ENCODE results near the gene OR10H1.
"Not testable (repeated sequence)": the region's sequence is repeated elsewhere in the genome, so short reads cannot be mapped to it uniquely, and the experiment has no call there.

The OR10H1 gene

GRCh38 chr19:15829786-15830185, 14.3 kb upstream of the OR10H1 start:
- H3K27me3 ChIP-seq (replicated peaks; ENCODE audit: control insufficient read depth, insufficient read depth, low read length, poor library complexity, severe bottlenecking) = no peaks in the 10 kb centered on the region
- no peak for DNase-seq
- no peak overlapping the region for H3K27ac ChIP-seq (ENCODE audit: insufficient read depth, low read length, poor library complexity, severe bottlenecking)
- no peaks in the 10 kb centered on the region for H3K36me3 ChIP-seq (ENCODE audit: control insufficient read depth, insufficient read depth, low read length)
- no peak overlapping the region for H3K4me3 ChIP-seq (ENCODE audit: insufficient read depth, low read depth, low read length, poor library complexity, severe bottlenecking)
- no peaks in the 10 kb centered on the region for H3K4me1 ChIP-seq (ENCODE audit: control insufficient read depth, insufficient read depth, low read length, poor library complexity, severe bottlenecking)
- H3K9me3 ChIP-seq (ENCODE audit: control insufficient read depth, low read length) = no peaks in the 10 kb centered on the region

- H3K36me3 ChIP-seq (ENCODE audit: control insufficient read depth, insufficient read depth, low read length) = no peaks in the 10 kb centered on the region
- no peaks in the 10 kb centered on the region for H3K4me1 ChIP-seq (ENCODE audit: control insufficient read depth, insufficient read depth, low read length, poor library complexity, severe bottlenecking)
- no peaks in the 10 kb centered on the region for H3K9me3 ChIP-seq (ENCODE audit: control insufficient read depth, low read length)
- no peak overlapping the region for H3K27ac ChIP-seq (ENCODE audit: insufficient read depth, low read length, poor library complexity, severe bottlenecking)
- no peak for DNase-seq
- H3K4me3 ChIP-seq (ENCODE audit: insufficient read depth, low read depth, low read length, poor library complexity, severe bottlenecking) = no peak overlapping the region
- no peaks in the 10 kb centered on the region for H3K27me3 ChIP-seq (replicated peaks; ENCODE audit: control insufficient read depth, insufficient read depth, low read length, poor library complexity, severe bottlenecking)
Observed at GRCh38 chr19:15829306-15829698, 13.8 kb upstream of the OR10H1 start.

- not testable (repeated sequence) for H3K9me3 ChIP-seq (ENCODE audit: control insufficient read depth, low read length); DNase-seq; H3K4me1 ChIP-seq (ENCODE audit: control insufficient read depth, insufficient read depth, low read length, poor library complexity, severe bottlenecking); H3K27me3 ChIP-seq (replicated peaks; ENCODE audit: control insufficient read depth, insufficient read depth, low read length, poor library complexity, severe bottlenecking); H3K36me3 ChIP-seq (ENCODE audit: control insufficient read depth, insufficient read depth, low read length); H3K4me3 ChIP-seq (ENCODE audit: insufficient read depth, low read depth, low read length, poor library complexity, severe bottlenecking); H3K27ac ChIP-seq (ENCODE audit: insufficient read depth, low read length, poor library complexity, severe bottlenecking)
Observed at GRCh38 chr19:15828611-15829305, 13.3 kb upstream of the OR10H1 start.

GRCh38 chr19:15828121-15828610, 12.7 kb upstream of the OR10H1 start:
- DNase-seq = no peak
- Histone ChIP-seq H3K27me3 (replicated peaks; ENCODE audit: control insufficient read depth, insufficient read depth, low read length, poor library complexity, severe bottlenecking) (no peaks in the 10 kb centered on the region), H3K9me3 (ENCODE audit: control insufficient read depth, low read length) (no peaks in the 10 kb centered on the region), H3K27ac (ENCODE audit: insufficient read depth, low read length, poor library complexity, severe bottlenecking) (no peak overlapping the region), H3K4me3 (ENCODE audit: insufficient read depth, low read depth, low read length, poor library complexity, severe bottlenecking) (no peak overlapping the region), H3K36me3 (ENCODE audit: control insufficient read depth, insufficient read depth, low read length) (no peaks in the 10 kb centered on the region), H3K4me1 (ENCODE audit: control insufficient read depth, insufficient read depth, low read length, poor library complexity, severe bottlenecking) (no peaks in the 10 kb centered on the region)

GRCh38 chr19:15825753-15826152, 10.3 kb upstream of the OR10H1 start:
- Histone ChIP-seq H3K9me3 (ENCODE audit: control insufficient read depth, low read length) (no peaks in the 10 kb centered on the region), H3K27ac (ENCODE audit: insufficient read depth, low read length, poor library complexity, severe bottlenecking) (no peak overlapping the region), H3K36me3 (ENCODE audit: control insufficient read depth, insufficient read depth, low read length) (no peaks in the 10 kb centered on the region), H3K4me3 (ENCODE audit: insufficient read depth, low read depth, low read length, poor library complexity, severe bottlenecking) (no peak overlapping the region), H3K4me1 (ENCODE audit: control insufficient read depth, insufficient read depth, low read length, poor library complexity, severe bottlenecking) (no peaks in the 10 kb centered on the region), H3K27me3 (replicated peaks; ENCODE audit: control insufficient read depth, insufficient read depth, low read length, poor library complexity, severe bottlenecking) (no peaks in the 10 kb centered on the region)
- DNase-seq = no peak

GRCh38 chr19:15820646-15821045, 5.2 kb upstream of the OR10H1 start:
- H3K27me3 ChIP-seq (replicated peaks; ENCODE audit: control insufficient read depth, insufficient read depth, low read length, poor library complexity, severe bottlenecking) = no peaks in the 10 kb centered on the region
- H3K27ac ChIP-seq (ENCODE audit: insufficient read depth, low read length, poor library complexity, severe bottlenecking) = no peak overlapping the region
- H3K36me3 ChIP-seq (ENCODE audit: control insufficient read depth, insufficient read depth, low read length) = no peaks in the 10 kb centered on the region
- no peaks in the 10 kb centered on the region for H3K9me3 ChIP-seq (ENCODE audit: control insufficient read depth, low read length)
- peak in 1 of 3 donors; percentile 5 for DNase-seq
- no peak overlapping the region for H3K4me3 ChIP-seq (ENCODE audit: insufficient read depth, low read depth, low read length, poor library complexity, severe bottlenecking)
- no peaks in the 10 kb centered on the region for H3K4me1 ChIP-seq (ENCODE audit: control insufficient read depth, insufficient read depth, low read length, poor library complexity, severe bottlenecking)

- Histone ChIP-seq H3K9me3 (ENCODE audit: control insufficient read depth, low read length) (no peaks in the 10 kb centered on the region), H3K27me3 (replicated peaks; ENCODE audit: control insufficient read depth, insufficient read depth, low read length, poor library complexity, severe bottlenecking) (no peaks in the 10 kb centered on the region), H3K36me3 (ENCODE audit: control insufficient read depth, insufficient read depth, low read length) (no peaks in the 10 kb centered on the region), H3K27ac (ENCODE audit: insufficient read depth, low read length, poor library complexity, severe bottlenecking) (no peak overlapping the region), H3K4me3 (ENCODE audit: insufficient read depth, low read depth, low read length, poor library complexity, severe bottlenecking) (no peak overlapping the region), H3K4me1 (ENCODE audit: control insufficient read depth, insufficient read depth, low read length, poor library complexity, severe bottlenecking) (no peaks in the 10 kb centered on the region)
- DNase-seq = no peak
Observed at GRCh38 chr19:15813916-15814315, 1.5 kb downstream of the OR10H1 start.

- H3K9me3 ChIP-seq (ENCODE audit: control insufficient read depth, low read length) = no peaks in the 10 kb centered on the region
- H3K4me1 ChIP-seq (ENCODE audit: control insufficient read depth, insufficient read depth, low read length, poor library complexity, severe bottlenecking) = no peaks in the 10 kb centered on the region
- no peak overlapping the region for H3K4me3 ChIP-seq (ENCODE audit: insufficient read depth, low read depth, low read length, poor library complexity, severe bottlenecking)
- H3K27me3 ChIP-seq (replicated peaks; ENCODE audit: control insufficient read depth, insufficient read depth, low read length, poor library complexity, severe bottlenecking) = no peaks in the 10 kb centered on the region
- no peaks in the 10 kb centered on the region for H3K36me3 ChIP-seq (ENCODE audit: control insufficient read depth, insufficient read depth, low read length)
- no peak overlapping the region for H3K27ac ChIP-seq (ENCODE audit: insufficient read depth, low read length, poor library complexity, severe bottlenecking)
- DNase-seq = peak; percentile 4 to 34 (median 25)
Observed at GRCh38 chr19:15812060-15812722, 3.3 kb downstream of the OR10H1 start.

GRCh38 chr19:15811476-15811875, 4.0 kb downstream of the OR10H1 start:
- H3K4me1 ChIP-seq (ENCODE audit: control insufficient read depth, insufficient read depth, low read length, poor library complexity, severe bottlenecking) = no peaks in the 10 kb centered on the region
- no peak overlapping the region for H3K4me3 ChIP-seq (ENCODE audit: insufficient read depth, low read depth, low read length, poor library complexity, severe bottlenecking)
- H3K27ac ChIP-seq (ENCODE audit: insufficient read depth, low read length, poor library complexity, severe bottlenecking) = no peak overlapping the region
- no peak for DNase-seq
- H3K27me3 ChIP-seq (replicated peaks; ENCODE audit: control insufficient read depth, insufficient read depth, low read length, poor library complexity, severe bottlenecking) = no peaks in the 10 kb centered on the region
- no peaks in the 10 kb centered on the region for H3K9me3 ChIP-seq (ENCODE audit: control insufficient read depth, low read length)
- H3K36me3 ChIP-seq (ENCODE audit: control insufficient read depth, insufficient read depth, low read length) = no peaks in the 10 kb centered on the region

GRCh38 chr19:15810335-15810734, 5.1 kb downstream of the OR10H1 start:
- H3K36me3 ChIP-seq (ENCODE audit: control insufficient read depth, insufficient read depth, low read length) = no peaks in the 10 kb centered on the region
- no peaks in the 10 kb centered on the region for H3K4me1 ChIP-seq (ENCODE audit: control insufficient read depth, insufficient read depth, low read length, poor library complexity, severe bottlenecking)
- no peak overlapping the region for H3K27ac ChIP-seq (ENCODE audit: insufficient read depth, low read length, poor library complexity, severe bottlenecking)
- no peaks in the 10 kb centered on the region for H3K9me3 ChIP-seq (ENCODE audit: control insufficient read depth, low read length)
- H3K27me3 ChIP-seq (replicated peaks; ENCODE audit: control insufficient read depth, insufficient read depth, low read length, poor library complexity, severe bottlenecking) = no peaks in the 10 kb centered on the region
- H3K4me3 ChIP-seq (ENCODE audit: insufficient read depth, low read depth, low read length, poor library complexity, severe bottlenecking) = no peak overlapping the region
- DNase-seq = no peak
